ENCODE data around the gene CENPC.
"Not testable (repeated sequence)": the region's sequence is repeated elsewhere in the genome, so short reads cannot be mapped to it uniquely, and the experiment has no call there.

CENPC gene

DNA sequence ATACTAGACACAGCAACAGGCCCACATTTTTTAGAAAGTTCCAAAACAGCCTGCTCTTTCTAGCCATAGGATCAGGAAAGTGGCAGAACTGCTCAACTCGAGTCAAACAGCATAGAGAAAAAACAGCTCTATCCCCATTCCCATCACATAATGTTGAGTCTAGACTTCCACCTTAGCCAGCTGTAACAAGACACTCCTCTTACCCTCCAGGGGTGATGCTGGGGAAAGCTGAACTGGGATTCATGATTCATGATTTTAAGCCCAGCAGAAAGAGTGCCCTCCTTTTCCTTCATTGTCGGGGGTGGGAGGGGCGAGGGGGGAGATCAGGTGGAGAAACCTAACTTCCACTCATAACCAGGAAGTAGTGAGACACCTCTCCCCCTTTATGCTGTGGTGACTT lies 86.1 kb downstream of the CENPC start:
- no peaks in the 10 kb centered on the region for H3K27me3 ChIP-seq (ENCODE audit: control insufficient read depth in 5 of 5, insufficient read depth in 4 of 5, low read length in 5 of 5)
- H3K4me1 ChIP-seq (ENCODE audit: control insufficient read depth in 5 of 5, insufficient read depth in 5 of 5, low read length in 5 of 5), result no peaks in the 10 kb centered on the region
- no peak overlapping the region for H3K4me3 ChIP-seq (ENCODE audit: low read depth in 1 of 5, low read length in 5 of 5)
- H3K9me3 ChIP-seq (ENCODE audit: control insufficient read depth in 5 of 5, low read length in 5 of 5), result peaks cover 0 to 2% (median 0%) of the 10 kb centered on the region in 5 donors
- peaks cover 0 to 28% (median 14%) of the 10 kb centered on the region in 5 donors for H3K36me3 ChIP-seq (ENCODE audit: control insufficient read depth in 5 of 5, insufficient read depth in 5 of 5, low read length in 5 of 5)
- no peak overlapping the region for H3K27ac ChIP-seq (ENCODE audit: low read depth, low read length)
- no peak overlapping the region for H3K9ac ChIP-seq (ENCODE audit: low read length in 5 of 5)

DNA sequence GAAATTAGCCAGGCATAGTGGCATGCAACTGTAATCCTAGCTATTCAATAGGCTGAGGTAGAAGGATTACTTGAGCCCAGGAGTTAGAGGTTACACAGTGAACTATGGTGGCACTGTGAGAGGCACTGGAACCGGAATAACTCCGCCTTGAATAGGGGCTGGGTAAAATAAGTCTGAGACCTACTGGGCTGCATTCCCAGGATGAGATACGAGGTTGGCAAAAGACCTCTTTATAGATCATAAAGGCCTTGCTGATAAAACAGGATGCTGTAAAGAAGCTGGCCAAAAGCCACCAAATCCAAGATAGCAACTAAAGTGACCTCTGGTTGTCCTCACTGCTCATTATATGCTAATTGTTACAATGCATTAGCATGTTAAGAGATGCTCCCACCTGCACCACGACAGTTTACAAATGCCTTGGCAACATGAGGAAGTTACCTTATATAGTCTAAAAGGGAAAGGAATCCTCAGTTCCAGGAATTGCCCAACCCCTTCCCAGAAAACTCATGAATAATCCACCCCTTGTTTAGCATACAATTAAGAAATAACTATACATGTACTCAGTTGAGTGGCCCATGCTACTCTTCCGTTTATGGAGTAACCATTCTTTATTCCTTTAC lies 88.6 kb downstream of the CENPC start:
- Histone ChIP-seq H3K27me3 (ENCODE audit: control insufficient read depth in 5 of 5, insufficient read depth in 4 of 5, low read length in 5 of 5) (no peaks in the 10 kb centered on the region), H3K4me3 (ENCODE audit: low read depth in 1 of 5, low read length in 5 of 5) (no peak overlapping the region), H3K36me3 (ENCODE audit: control insufficient read depth in 5 of 5, insufficient read depth in 5 of 5, low read length in 5 of 5) (peaks cover 3 to 31% (median 19%) of the 10 kb centered on the region in 5 donors), H3K27ac (ENCODE audit: low read depth, low read length) (no peak overlapping the region), H3K9ac (ENCODE audit: low read length in 5 of 5) (no peak overlapping the region), H3K4me1 (ENCODE audit: control insufficient read depth in 5 of 5, insufficient read depth in 5 of 5, low read length in 5 of 5) (no peaks in the 10 kb centered on the region), H3K9me3 (ENCODE audit: control insufficient read depth in 5 of 5, low read length in 5 of 5) (peaks cover 0 to 2% (median 0%) of the 10 kb centered on the region in 5 donors)

DNA sequence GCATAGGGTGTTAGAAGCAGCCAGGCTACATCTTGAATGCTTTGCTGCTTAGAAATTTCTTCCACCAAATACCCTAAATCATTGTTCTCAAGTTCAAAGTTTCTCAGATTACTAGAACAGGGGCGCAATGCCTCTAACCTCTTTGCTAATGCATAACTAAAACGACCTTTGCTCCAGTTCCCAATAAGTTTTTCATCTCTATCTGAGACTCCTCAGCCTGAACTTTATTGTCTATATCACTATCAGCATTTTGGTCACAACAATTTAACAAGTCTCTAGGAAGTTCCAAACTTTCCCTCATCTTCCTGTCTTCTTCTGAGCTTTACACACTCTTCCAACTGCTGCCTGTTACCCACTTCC lies 92.5 kb downstream of the CENPC start:
- H3K27me3 ChIP-seq (ENCODE audit: control insufficient read depth in 5 of 5, insufficient read depth in 4 of 5, low read length in 5 of 5); H3K4me1 ChIP-seq (ENCODE audit: control insufficient read depth in 5 of 5, insufficient read depth in 5 of 5, low read length in 5 of 5); H3K4me3 ChIP-seq (ENCODE audit: low read depth in 1 of 5, low read length in 5 of 5); H3K27ac ChIP-seq (ENCODE audit: low read depth, low read length); H3K9me3 ChIP-seq (ENCODE audit: control insufficient read depth in 5 of 5, low read length in 5 of 5); H3K9ac ChIP-seq (ENCODE audit: low read length in 5 of 5): not testable (repeated sequence)
- peaks cover 9 to 35% (median 19%) of the 10 kb centered on the region in 5 donors for H3K36me3 ChIP-seq (ENCODE audit: control insufficient read depth in 5 of 5, insufficient read depth in 5 of 5, low read length in 5 of 5)

DNA sequence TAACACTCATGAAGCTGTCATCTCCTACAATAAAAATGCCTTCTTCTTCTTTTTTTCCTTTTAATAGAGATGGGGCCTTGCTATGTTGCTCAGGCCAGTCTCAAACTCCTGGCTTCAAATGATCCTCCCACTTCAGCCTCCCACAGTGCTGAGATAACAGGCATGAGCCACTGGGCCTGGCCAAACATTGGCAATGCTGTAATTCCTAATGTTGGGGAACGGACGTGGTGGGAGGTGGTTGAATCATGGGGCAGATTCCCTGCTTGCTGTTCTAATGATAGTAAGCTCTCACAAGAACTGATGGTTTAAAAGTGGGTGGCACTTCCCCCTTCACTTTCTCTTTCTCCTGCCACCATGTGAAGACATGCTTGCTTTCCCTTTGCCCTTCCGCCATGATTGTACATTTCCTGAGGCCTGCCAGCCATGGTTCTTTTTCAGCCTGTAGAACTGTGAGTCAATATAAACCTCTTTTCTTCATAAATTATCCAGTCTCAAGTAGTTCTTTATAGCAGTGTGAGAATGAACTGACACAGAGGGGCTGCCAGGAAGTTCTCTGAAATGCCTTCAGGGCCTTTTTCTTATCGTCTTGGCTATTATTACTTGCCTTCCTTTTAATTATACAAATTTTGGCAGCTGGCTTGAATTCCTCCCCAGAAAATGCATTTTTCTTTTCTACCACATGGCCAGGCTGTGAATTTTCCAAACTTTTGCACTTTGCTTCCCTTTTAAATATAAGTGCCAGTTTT lies 93.0 kb downstream of the CENPC start:
- Histone ChIP-seq H3K27ac (ENCODE audit: low read depth, low read length) (no peak overlapping the region), H3K36me3 (ENCODE audit: control insufficient read depth in 5 of 5, insufficient read depth in 5 of 5, low read length in 5 of 5) (peaks cover 9 to 30% (median 16%) of the 10 kb centered on the region in 5 donors), H3K9me3 (ENCODE audit: control insufficient read depth in 5 of 5, low read length in 5 of 5) (no peaks in the 10 kb centered on the region), H3K4me3 (ENCODE audit: low read depth in 1 of 5, low read length in 5 of 5) (no peak overlapping the region), H3K27me3 (ENCODE audit: control insufficient read depth in 5 of 5, insufficient read depth in 4 of 5, low read length in 5 of 5) (no peaks in the 10 kb centered on the region), H3K4me1 (ENCODE audit: control insufficient read depth in 5 of 5, insufficient read depth in 5 of 5, low read length in 5 of 5) (no peaks in the 10 kb centered on the region), H3K9ac (ENCODE audit: low read length in 5 of 5) (no peak overlapping the region)

DNA sequence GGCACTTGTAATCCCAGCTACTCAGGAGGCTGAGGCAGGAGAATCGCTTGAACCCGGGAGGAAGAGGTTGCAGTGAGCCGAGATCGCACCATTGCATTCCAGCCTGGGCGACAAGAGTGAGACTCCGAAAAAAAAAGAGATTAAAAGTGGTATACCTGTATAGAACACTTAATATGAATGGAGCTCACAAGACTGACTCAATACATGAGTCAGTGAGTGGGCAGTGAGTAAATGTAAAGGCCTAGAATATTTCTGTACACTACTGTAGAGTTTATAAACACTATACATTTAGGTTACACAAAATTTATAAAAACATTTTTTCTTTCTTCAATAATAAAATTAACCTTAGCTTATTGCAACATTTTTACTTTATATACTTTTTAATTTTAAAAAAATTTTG lies 93.8 kb downstream of the CENPC start:
- H3K36me3 ChIP-seq (ENCODE audit: control insufficient read depth in 5 of 5, insufficient read depth in 5 of 5, low read length in 5 of 5), result peaks cover 9 to 31% (median 16%) of the 10 kb centered on the region in 5 donors
- no peaks in the 10 kb centered on the region for H3K9me3 ChIP-seq (ENCODE audit: control insufficient read depth in 5 of 5, low read length in 5 of 5)
- no peak overlapping the region for H3K9ac ChIP-seq (ENCODE audit: low read length in 5 of 5)
- H3K27ac ChIP-seq (ENCODE audit: low read depth, low read length), result no peak overlapping the region
- no peaks in the 10 kb centered on the region for H3K27me3 ChIP-seq (ENCODE audit: control insufficient read depth in 5 of 5, insufficient read depth in 4 of 5, low read length in 5 of 5)
- no peak overlapping the region for H3K4me3 ChIP-seq (ENCODE audit: low read depth in 1 of 5, low read length in 5 of 5)
- no peaks in the 10 kb centered on the region for H3K4me1 ChIP-seq (ENCODE audit: control insufficient read depth in 5 of 5, insufficient read depth in 5 of 5, low read length in 5 of 5)

DNA sequence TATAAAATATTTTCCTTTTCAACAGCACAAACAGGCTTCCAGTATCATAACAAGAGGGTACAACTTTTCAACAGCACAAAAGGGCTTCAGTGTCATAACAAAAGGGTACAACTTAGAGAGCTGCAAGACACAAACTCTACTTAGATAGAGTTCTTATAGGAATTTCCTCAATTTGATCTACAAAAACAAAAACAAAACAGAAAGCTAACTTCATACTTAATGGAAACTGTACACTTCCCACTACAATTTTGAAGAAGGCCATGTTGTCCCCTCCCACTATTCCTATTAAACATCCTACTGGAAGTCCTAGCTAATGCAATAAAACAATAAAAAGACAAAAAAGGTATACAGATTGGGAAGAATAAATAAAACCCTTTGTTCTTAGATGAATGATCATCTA lies 96.7 kb downstream of the CENPC start:
- Histone ChIP-seq H3K4me1 (ENCODE audit: control insufficient read depth in 5 of 5, insufficient read depth in 5 of 5, low read length in 5 of 5) (no peaks in the 10 kb centered on the region), H3K27ac (ENCODE audit: low read depth, low read length) (no peak overlapping the region), H3K9ac (ENCODE audit: low read length in 5 of 5) (no peak overlapping the region), H3K27me3 (ENCODE audit: control insufficient read depth in 5 of 5, insufficient read depth in 4 of 5, low read length in 5 of 5) (no peaks in the 10 kb centered on the region), H3K4me3 (ENCODE audit: low read depth in 1 of 5, low read length in 5 of 5) (no peak overlapping the region), H3K36me3 (ENCODE audit: control insufficient read depth in 5 of 5, insufficient read depth in 5 of 5, low read length in 5 of 5) (peaks cover 4 to 16% (median 11%) of the 10 kb centered on the region in 5 donors), H3K9me3 (ENCODE audit: control insufficient read depth in 5 of 5, low read length in 5 of 5) (no peaks in the 10 kb centered on the region)

DNA sequence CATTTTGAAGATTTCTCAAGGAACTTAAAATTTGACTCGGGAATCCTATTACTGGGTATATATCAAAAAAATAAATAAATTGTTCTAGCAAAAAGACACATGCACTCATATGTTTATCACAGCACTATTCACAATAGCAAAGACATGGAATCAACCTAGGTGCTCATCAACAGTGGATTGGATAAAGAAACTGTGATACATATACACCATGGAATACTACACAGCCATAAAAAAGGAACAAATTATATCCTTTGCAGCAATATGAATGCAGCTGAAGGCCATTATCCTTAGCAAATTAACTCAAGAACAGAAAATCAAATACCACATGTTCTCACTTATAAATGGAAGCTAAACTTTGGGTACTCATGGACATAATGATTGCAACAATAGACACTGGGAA lies 97.4 kb downstream of the CENPC start:
- no peak overlapping the region for H3K27ac ChIP-seq (ENCODE audit: low read depth, low read length)
- H3K4me3 ChIP-seq (ENCODE audit: low read depth in 1 of 5, low read length in 5 of 5), result no peak overlapping the region

DNA sequence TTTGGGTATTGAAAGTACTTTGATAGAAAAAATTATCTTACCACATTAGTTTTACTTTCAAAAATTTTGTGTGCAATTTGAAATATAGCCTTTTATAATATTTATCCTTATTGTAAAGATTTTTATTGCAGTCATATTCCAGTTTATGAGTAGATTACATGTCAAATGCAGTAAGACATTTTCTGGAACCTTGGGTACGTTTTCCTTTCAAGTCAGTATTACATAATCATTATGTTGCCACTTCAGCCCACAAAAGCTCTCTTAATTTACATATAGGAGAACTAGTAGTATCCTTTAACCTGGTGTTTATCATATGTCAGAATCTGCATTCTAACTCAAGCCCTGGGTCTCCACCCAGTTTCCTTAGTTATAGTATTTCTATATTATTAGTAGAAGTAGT lies 98.5 kb downstream of the CENPC start:
- Histone ChIP-seq H3K4me3 (ENCODE audit: low read depth in 1 of 5, low read length in 5 of 5) (no peak overlapping the region), H3K4me1 (ENCODE audit: control insufficient read depth in 5 of 5, insufficient read depth in 5 of 5, low read length in 5 of 5) (no peaks in the 10 kb centered on the region), H3K36me3 (ENCODE audit: control insufficient read depth in 5 of 5, insufficient read depth in 5 of 5, low read length in 5 of 5) (peaks cover 0 to 19% (median 9%) of the 10 kb centered on the region in 5 donors), H3K27ac (ENCODE audit: low read depth, low read length) (no peak overlapping the region), H3K27me3 (ENCODE audit: control insufficient read depth in 5 of 5, insufficient read depth in 4 of 5, low read length in 5 of 5) (no peaks in the 10 kb centered on the region), H3K9me3 (ENCODE audit: control insufficient read depth in 5 of 5, low read length in 5 of 5) (no peaks in the 10 kb centered on the region), H3K9ac (ENCODE audit: low read length in 5 of 5) (no peak overlapping the region)

More for the DNA sequence above, 97.4 kb downstream of the CENPC start:
- Histone ChIP-seq H3K27me3 (ENCODE audit: control insufficient read depth in 5 of 5, insufficient read depth in 4 of 5, low read length in 5 of 5) (no peaks in the 10 kb centered on the region), H3K9me3 (ENCODE audit: control insufficient read depth in 5 of 5, low read length in 5 of 5) (no peaks in the 10 kb centered on the region), H3K9ac (ENCODE audit: low read length in 5 of 5) (no peak overlapping the region), H3K4me1 (ENCODE audit: control insufficient read depth in 5 of 5, insufficient read depth in 5 of 5, low read length in 5 of 5) (no peaks in the 10 kb centered on the region), H3K36me3 (ENCODE audit: control insufficient read depth in 5 of 5, insufficient read depth in 5 of 5, low read length in 5 of 5) (peaks cover 0 to 15% (median 9%) of the 10 kb centered on the region in 5 donors)

DNA sequence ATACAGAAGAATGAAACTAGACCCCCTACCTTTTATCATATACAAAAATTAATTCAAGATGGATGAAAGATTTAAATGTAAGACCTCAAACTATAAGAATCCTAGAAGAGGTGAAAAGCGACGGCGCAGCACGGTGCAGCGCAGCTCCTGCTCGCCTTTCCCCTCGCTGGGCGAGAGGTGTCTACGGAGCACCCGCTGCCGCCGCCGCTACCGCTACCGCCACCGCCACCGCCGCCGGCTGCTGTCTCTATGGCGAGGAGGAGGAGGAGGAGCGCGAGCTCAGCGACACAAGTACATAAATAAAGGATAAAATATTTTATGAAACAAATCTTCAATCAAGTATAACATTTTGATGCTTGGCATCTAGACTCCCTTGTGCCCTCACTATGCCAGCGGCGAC lies 99.4 kb downstream of the CENPC start:
- not testable (repeated sequence) for H3K4me1 ChIP-seq (ENCODE audit: control insufficient read depth in 5 of 5, insufficient read depth in 5 of 5, low read length in 5 of 5); H3K9ac ChIP-seq (ENCODE audit: low read length in 5 of 5); H3K27me3 ChIP-seq (ENCODE audit: control insufficient read depth in 5 of 5, insufficient read depth in 4 of 5, low read length in 5 of 5); H3K4me3 ChIP-seq (ENCODE audit: low read depth in 1 of 5, low read length in 5 of 5); H3K27ac ChIP-seq (ENCODE audit: low read depth, low read length); H3K9me3 ChIP-seq (ENCODE audit: control insufficient read depth in 5 of 5, low read length in 5 of 5)
- peaks cover 0 to 22% (median 6%) of the 10 kb centered on the region in 5 donors for H3K36me3 ChIP-seq (ENCODE audit: control insufficient read depth in 5 of 5, insufficient read depth in 5 of 5, low read length in 5 of 5)

DNA sequence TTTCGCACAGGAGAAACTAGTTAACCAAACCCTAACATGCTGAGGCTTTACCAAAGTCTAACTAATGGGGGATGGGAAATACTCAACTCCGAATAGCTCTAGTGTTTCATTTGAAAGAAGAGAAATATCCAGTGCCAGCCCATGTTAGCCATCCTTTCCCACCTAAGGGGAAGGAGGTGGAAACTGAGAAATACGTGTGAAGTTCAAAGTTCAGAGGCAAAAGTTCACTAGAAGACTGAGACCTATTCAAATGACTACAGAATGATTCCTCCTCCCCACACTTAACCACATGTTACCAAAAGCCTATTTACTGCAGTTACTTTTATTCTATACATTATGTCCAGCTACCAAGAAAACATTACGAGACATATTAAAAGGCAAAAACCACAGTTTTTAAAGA lies 106.3 kb downstream of the CENPC start:
- H3K4me1 ChIP-seq (ENCODE audit: control insufficient read depth in 5 of 5, insufficient read depth in 5 of 5, low read length in 5 of 5), result no peaks in the 10 kb centered on the region

More for the DNA sequence above, 106.3 kb downstream of the CENPC start:
- Histone ChIP-seq H3K9me3 (ENCODE audit: control insufficient read depth in 5 of 5, low read length in 5 of 5) (no peaks in the 10 kb centered on the region), H3K4me3 (ENCODE audit: low read depth in 1 of 5, low read length in 5 of 5) (no peak overlapping the region), H3K27me3 (ENCODE audit: control insufficient read depth in 5 of 5, insufficient read depth in 4 of 5, low read length in 5 of 5) (no peaks in the 10 kb centered on the region), H3K27ac (ENCODE audit: low read depth, low read length) (no peak overlapping the region), H3K9ac (ENCODE audit: low read length in 5 of 5) (no peak overlapping the region), H3K36me3 (ENCODE audit: control insufficient read depth in 5 of 5, insufficient read depth in 5 of 5, low read length in 5 of 5) (peaks cover 0 to 9% (median 0%) of the 10 kb centered on the region in 5 donors)

Measured in subcutaneous abdominal adipose tissue (tissue), 5 donors.